WERI-Rb-1 (cell line): ENCODE results near the gene PSG7.
"Not testable (repeated sequence)": the region's sequence is repeated elsewhere in the genome, so short reads cannot be mapped to it uniquely, and the experiment has no call there.

ENCODE experiments used
- DNase-seq: peaks from one replicate; pipeline ENCODE4 v3.0.0-alpha.2; 2020
- H3K27ac ChIP-seq: fragments of 250-450 bp; sonication (Bioruptor Pico); 2 replicates; pipeline ENCODE4 v1.5.1; 2020; ENCODE audit warnings: mild to moderate bottlenecking, moderate library complexity
- H3K27me3 ChIP-seq: fragments of 250-450 bp; sonication (Bioruptor Pico); 2 replicates; pipeline ENCODE4 v1.5.1; 2021; ENCODE audit warnings: mild to moderate bottlenecking, low read depth, moderate library complexity; ENCODE audit not compliant: insufficient read depth, severe bottlenecking
- H3K36me3 ChIP-seq: fragments of 250-450 bp; sonication (Bioruptor Pico); 2 replicates; pipeline ENCODE4 v1.5.1; 2020; ENCODE audit warnings: mild to moderate bottlenecking, moderate library complexity
- H3K4me3 ChIP-seq: 2 replicates; pipeline ENCODE4 v1.5.1; 2011; ENCODE audit warnings: low read depth, mild to moderate bottlenecking, control low read depth, low read length
- H3K9me3 ChIP-seq: fragments of 250-450 bp; sonication (Bioruptor Pico); 2 replicates; pipeline ENCODE4 v1.5.1; 2021; ENCODE audit warnings: mild to moderate bottlenecking, moderate library complexity; ENCODE audit not compliant: severe bottlenecking
- CTCF ChIP-seq: IDR thresholded peaks from 2 replicates; pipeline ENCODE4 v1.5.1; 2011; ENCODE audit warnings: low read depth, mild to moderate bottlenecking, control low read depth, inconsistent platforms, low read length

PSG7 gene

GRCh38 chr19:42937107-42937506, at the start of gene PSG7:
PSG7 (minus strand) TSS chr19:42937207; CDS start chr19:42937076, 131 bp downstream.
- H3K9me3 ChIP-seq, DNase-seq, H3K4me3 ChIP-seq, H3K36me3 ChIP-seq, H3K27ac ChIP-seq: not testable (repeated sequence)
- H3K27me3 ChIP-seq: peaks cover 17% of the 10 kb centered on the region

GRCh38 chr19:42985588-42985987, 48.6 kb upstream of the PSG7 start:
- no peaks in the 10 kb centered on the region for H3K9me3 ChIP-seq
- no peak overlapping the region for H3K4me3 ChIP-seq
- peaks cover 15% of the 10 kb centered on the region for H3K27me3 ChIP-seq
- DNase-seq: no peak
- no peak for TF ChIP-seq CTCF
- H3K27ac ChIP-seq: no peak overlapping the region
- H3K36me3 ChIP-seq: no peaks in the 10 kb centered on the region

GRCh38 chr19:42982111-42982510, 45.1 kb upstream of the PSG7 start:
- not testable (repeated sequence) for DNase-seq, H3K4me3 ChIP-seq, H3K27ac ChIP-seq, H3K9me3 ChIP-seq, H3K36me3 ChIP-seq
- peaks cover 12% of the 10 kb centered on the region for H3K27me3 ChIP-seq

GRCh38 chr19:42971451-42971850, 34.4 kb upstream of the PSG7 start:
- not testable (repeated sequence) for H3K4me3 ChIP-seq, H3K27ac ChIP-seq, DNase-seq, H3K9me3 ChIP-seq, H3K36me3 ChIP-seq
- peaks cover 22% of the 10 kb centered on the region for H3K27me3 ChIP-seq

- no peaks in the 10 kb centered on the region for H3K9me3 ChIP-seq
- H3K27ac ChIP-seq: no peak overlapping the region
- peaks cover 13% of the 10 kb centered on the region for H3K27me3 ChIP-seq
- H3K4me3 ChIP-seq: no peak overlapping the region
- no peaks in the 10 kb centered on the region for H3K36me3 ChIP-seq
- no peak for DNase-seq
- TF ChIP-seq CTCF: no peak
Measured at GRCh38 chr19:42965176-42965575, 28.2 kb upstream of the PSG7 start.

- no peak for DNase-seq
Measured at GRCh38 chr19:42961119-42961518, 24.1 kb upstream of the PSG7 start.

GRCh38 chr19:42952126-42952525, 15.1 kb upstream of the PSG7 start:
- H3K27ac ChIP-seq: not testable (repeated sequence)

More at GRCh38 chr19:42961119-42961518, 24.1 kb upstream of the PSG7 start:
- Histone ChIP-seq H3K27me3 (peaks cover 8% of the 10 kb centered on the region), H3K36me3 (no peaks in the 10 kb centered on the region), H3K27ac (no peak overlapping the region), H3K4me3 (no peak overlapping the region), H3K9me3 (no peaks in the 10 kb centered on the region)
- TF ChIP-seq CTCF: no peak

GRCh38 chr19:42951476-42951875, 14.5 kb upstream of the PSG7 start:
- not testable (repeated sequence) for H3K4me3 ChIP-seq, H3K27ac ChIP-seq, H3K9me3 ChIP-seq, DNase-seq, H3K36me3 ChIP-seq
- peaks cover 16% of the 10 kb centered on the region for H3K27me3 ChIP-seq

More at GRCh38 chr19:42952126-42952525, 15.1 kb upstream of the PSG7 start:
- peaks cover 16% of the 10 kb centered on the region for H3K27me3 ChIP-seq
- not testable (repeated sequence) for H3K9me3 ChIP-seq, H3K36me3 ChIP-seq, DNase-seq, H3K4me3 ChIP-seq
